Subcutaneous adipose tissue (tissue), 4 donors: Measurements from ENCODE around the gene WDR59. TPM values are rescaled to one million over a fixed set of nuclear protein-coding genes. Genes with fewer than 3 reads are reported as not detected.

Source experiments
- total RNA-seq, 4 donors: library from RNA; depleted of rRNA; stranded (reverse); fragments of >200 nt; gene quantifications; one replicate each; pipeline ENCODE4 v1.1.0, GENCODE V29; 2016
- TF ChIP-seq, protein P1 (sequence below): fragments of 450-650 bp; IDR thresholded peaks from one replicate; pipeline ENCODE4 v1.5.1; 2016; ENCODE audit warnings: low read depth, mild to moderate bottlenecking, control low read depth, antibody characterized with exemption, moderate library complexity

WDR59 gene
- total RNA-seq, 4 donors from 2014 or later = 20.5 to 33.2 (median 25.6) TPM

GRCh38 chr16:75005697-75006096 is 20.8 kb upstream of the WDR59 start:
- TF ChIP-seq, protein P1, sequence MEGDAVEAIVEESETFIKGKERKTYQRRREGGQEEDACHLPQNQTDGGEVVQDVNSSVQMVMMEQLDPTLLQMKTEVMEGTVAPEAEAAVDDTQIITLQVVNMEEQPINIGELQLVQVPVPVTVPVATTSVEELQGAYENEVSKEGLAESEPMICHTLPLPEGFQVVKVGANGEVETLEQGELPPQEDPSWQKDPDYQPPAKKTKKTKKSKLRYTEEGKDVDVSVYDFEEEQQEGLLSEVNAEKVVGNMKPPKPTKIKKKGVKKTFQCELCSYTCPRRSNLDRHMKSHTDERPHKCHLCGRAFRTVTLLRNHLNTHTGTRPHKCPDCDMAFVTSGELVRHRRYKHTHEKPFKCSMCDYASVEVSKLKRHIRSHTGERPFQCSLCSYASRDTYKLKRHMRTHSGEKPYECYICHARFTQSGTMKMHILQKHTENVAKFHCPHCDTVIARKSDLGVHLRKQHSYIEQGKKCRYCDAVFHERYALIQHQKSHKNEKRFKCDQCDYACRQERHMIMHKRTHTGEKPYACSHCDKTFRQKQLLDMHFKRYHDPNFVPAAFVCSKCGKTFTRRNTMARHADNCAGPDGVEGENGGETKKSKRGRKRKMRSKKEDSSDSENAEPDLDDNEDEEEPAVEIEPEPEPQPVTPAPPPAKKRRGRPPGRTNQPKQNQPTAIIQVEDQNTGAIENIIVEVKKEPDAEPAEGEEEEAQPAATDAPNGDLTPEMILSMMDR = no peak

GRCh38 chr16:75004460-75004859 is 19.5 kb upstream of the WDR59 start:
- TF ChIP-seq, protein P1 = no peak

- TF ChIP-seq, protein P1 = no peak
Measured at GRCh38 chr16:75003931-75004330, 19.0 kb upstream of the WDR59 start.

- TF ChIP-seq, protein P1 = no peak
Measured at GRCh38 chr16:75002474-75002873, 17.6 kb upstream of the WDR59 start.

DNA sequence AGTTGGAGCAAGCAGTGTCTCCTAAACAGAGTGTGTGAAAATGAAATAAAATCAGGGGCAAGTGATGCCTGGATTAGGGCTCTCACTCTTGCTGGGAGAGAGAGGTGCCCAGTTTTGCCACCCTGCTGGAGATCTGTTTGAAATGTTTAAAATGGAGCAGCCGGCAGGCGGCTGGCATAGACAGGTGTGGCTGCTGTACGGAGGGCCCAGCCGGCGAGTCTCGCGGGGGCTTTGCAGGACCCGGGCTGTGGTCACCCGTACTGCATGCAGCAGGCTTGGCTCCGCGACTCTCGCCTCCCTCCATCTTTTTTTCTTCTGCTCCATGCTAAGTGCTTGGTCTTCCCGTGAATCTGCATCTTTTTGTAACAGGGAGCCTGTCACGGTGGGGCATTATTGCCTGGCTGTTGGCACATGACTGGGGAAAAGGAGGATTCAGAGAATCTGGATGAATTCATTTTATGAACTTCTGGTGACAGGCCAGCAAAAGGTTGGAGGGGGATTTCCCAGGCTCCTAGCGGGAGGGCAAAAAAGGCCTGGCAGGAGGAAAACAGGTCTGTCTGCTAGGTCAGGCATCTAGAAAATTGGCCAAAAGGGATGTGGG is 15.7 kb upstream of the WDR59 start:
- TF ChIP-seq, protein P1 = no peak

GRCh38 chr16:74999609-75000480 is 14.9 kb upstream of the WDR59 start:
- TF ChIP-seq, protein P1 = no peak

DNA sequence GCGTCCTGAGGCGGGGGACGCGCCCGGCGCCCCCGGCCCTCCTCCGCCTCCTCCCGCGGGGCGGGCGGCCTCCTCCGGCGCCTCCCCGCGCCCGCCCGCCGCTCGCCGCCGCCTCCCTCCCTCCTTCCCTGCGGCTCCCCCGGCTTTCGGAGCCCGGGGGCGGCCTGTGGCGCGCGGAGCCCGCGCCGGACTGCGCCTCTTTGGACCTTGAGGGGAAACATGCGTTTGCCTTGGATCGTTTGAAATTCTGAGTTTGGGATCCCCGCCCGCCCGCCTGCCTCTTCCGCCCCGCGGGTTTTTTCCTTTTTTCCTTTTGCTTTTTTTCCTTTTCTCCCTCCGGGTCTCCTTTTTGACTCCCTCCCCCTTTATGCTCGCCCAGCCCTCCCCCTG is 14.3 kb upstream of the WDR59 start:
- TF ChIP-seq, protein P1 = no peak
